HepG2 (cell line): Measurements from ENCODE around the gene ZNF22. TPM values are rescaled to one million over a fixed set of nuclear protein-coding genes. Genes with fewer than 3 reads are reported as not detected.

ENCODE experiments used
- ATM ChIP-seq: fragments of 450-650 bp; IDR thresholded peaks from 2 replicates; pipeline ENCODE4 v1.7.1; 2017; ENCODE audit warnings: mild to moderate bottlenecking, borderline replicate concordance
- CENPX ChIP-seq: sonication (generic); formaldehyde crosslinking; IDR thresholded peaks from 2 replicates; pipeline ENCODE4 v1.9.0; 2021; ENCODE audit warnings: mild to moderate bottlenecking, missing genetic modification reagents, moderate library complexity
- JUN ChIP-seq: sonication (generic); formaldehyde crosslinking; IDR thresholded peaks from 2 replicates; pipeline ENCODE4 v1.4.0; 2020; ENCODE audit warnings: mild to moderate bottlenecking, missing genetic modification reagents
- MLX ChIP-seq: IDR thresholded peaks from 2 replicates; pipeline ENCODE4 v1.6.1; 2016
- NCOA1 ChIP-seq: sonication (generic); formaldehyde crosslinking; IDR thresholded peaks from 2 replicates; pipeline ENCODE4 v1.9.0; 2021; ENCODE audit warnings: missing genetic modification reagents
- NFE2L1 ChIP-seq: sonication (generic); formaldehyde crosslinking; IDR thresholded peaks from 2 replicates; pipeline ENCODE4 v1.4.0; 2020; ENCODE audit warnings: missing genetic modification reagents, mild to moderate bottlenecking, borderline replicate concordance
- ONECUT2 ChIP-seq: sonication (generic); formaldehyde crosslinking; IDR thresholded peaks from 2 replicates; pipeline ENCODE4 v1.4.0; 2020; ENCODE audit warnings: missing genetic modification reagents
- PHF21A ChIP-seq: sonication (generic); formaldehyde crosslinking; IDR thresholded peaks from 2 replicates; pipeline ENCODE4 v1.5.0; 2020; ENCODE audit warnings: mild to moderate bottlenecking, missing genetic modification reagents
- POGZ ChIP-seq: sonication (generic); formaldehyde crosslinking; IDR thresholded peaks from 2 replicates; pipeline ENCODE4 v1.4.0; 2020; ENCODE audit warnings: mild to moderate bottlenecking, missing genetic modification reagents
- POLR2G ChIP-seq: fragments of 200-400 bp; formaldehyde crosslinking; IDR thresholded peaks from 2 replicates; pipeline ENCODE4 v1.6.1; 2018; ENCODE audit warnings: mild to moderate bottlenecking, low read depth, low read length, moderate library complexity
- SIN3A ChIP-seq: IDR thresholded peaks from 2 replicates; pipeline ENCODE4 v1.6.1; 2011; ENCODE audit warnings: low read depth, mild to moderate bottlenecking, control low read depth, low read length, borderline replicate concordance
- SIX1 ChIP-seq: sonication (generic); formaldehyde crosslinking; IDR thresholded peaks from 2 replicates; pipeline ENCODE4 v1.4.0; 2020; ENCODE audit warnings: missing genetic modification reagents, borderline replicate concordance
- SMAD3 ChIP-seq: sonication (generic); formaldehyde crosslinking; IDR thresholded peaks from 2 replicates; pipeline ENCODE4 v1.4.0; 2020; ENCODE audit warnings: missing genetic modification reagents
- SP4 ChIP-seq: sonication (generic); formaldehyde crosslinking; IDR thresholded peaks from 2 replicates; pipeline ENCODE4 v1.8.1; 2023; ENCODE audit warnings: mild to moderate bottlenecking, missing genetic modification reagents
- SPEN ChIP-seq: sonication (generic); formaldehyde crosslinking; IDR thresholded peaks from 2 replicates; pipeline ENCODE4 v1.5.1; 2020; ENCODE audit warnings: low read depth, mild to moderate bottlenecking, missing genetic modification reagents
- SSRP1 ChIP-seq: IDR thresholded peaks from 2 replicates; pipeline ENCODE4 v1.6.1; 2016; ENCODE audit warnings: control low read depth
- TAF15 ChIP-seq: fragments of 200-400 bp; formaldehyde crosslinking; IDR thresholded peaks from one replicate; pipeline ENCODE4 v1.6.1; 2018; ENCODE audit warnings: mild to moderate bottlenecking, low read depth, low read length; ENCODE audit not compliant: poor library complexity, severe bottlenecking
- TGIF2 ChIP-seq: IDR thresholded peaks from 2 replicates; pipeline ENCODE4 v1.6.1; 2016; ENCODE audit warnings: control low read depth, missing compliant biosample characterization
- ZBTB33 ChIP-seq: sonication (generic); formaldehyde crosslinking; IDR thresholded peaks from 2 replicates; pipeline ENCODE4 v1.4.0; 2020; ENCODE audit warnings: missing genetic modification reagents
- ZNF205 ChIP-seq: IDR thresholded peaks from 2 replicates; pipeline ENCODE4 v1.6.1; 2018; ENCODE audit warnings: missing biosample characterization, missing genetic modification reagents
- ZNF225 ChIP-seq: sonication (generic); formaldehyde crosslinking; IDR thresholded peaks from 2 replicates; pipeline ENCODE4 v1.4.0; 2020; ENCODE audit warnings: mild to moderate bottlenecking, missing genetic modification reagents
- ZNF263 ChIP-seq: sonication (generic); formaldehyde crosslinking; IDR thresholded peaks from 2 replicates; pipeline ENCODE4 v1.4.0; 2020; ENCODE audit warnings: missing genetic modification reagents
- ZNF441 ChIP-seq: sonication (generic); formaldehyde crosslinking; IDR thresholded peaks from 2 replicates; pipeline ENCODE4 v1.7.0; 2021; ENCODE audit warnings: missing genetic modification reagents, borderline replicate concordance
- ZNF546 ChIP-seq: sonication (generic); formaldehyde crosslinking; conservative IDR thresholded peaks from 2 replicates; pipeline ENCODE4 v1.8.1; 2023; ENCODE audit warnings: mild to moderate bottlenecking, missing genetic modification reagents
- ZNF570 ChIP-seq: sonication (generic); formaldehyde crosslinking; IDR thresholded peaks from 2 replicates; pipeline ENCODE4 v1.4.0; 2020; ENCODE audit warnings: mild to moderate bottlenecking, missing genetic modification reagents, borderline replicate concordance
- ZNF629 ChIP-seq: sonication (generic); formaldehyde crosslinking; conservative IDR thresholded peaks from 2 replicates; pipeline ENCODE4 v1.5.0; 2020; ENCODE audit warnings: missing genetic modification reagents
- ZNF766 ChIP-seq: sonication (generic); formaldehyde crosslinking; IDR thresholded peaks from 2 replicates; pipeline ENCODE4 v1.5.0; 2020; ENCODE audit warnings: missing genetic modification reagents, borderline replicate concordance
- ZNF792 ChIP-seq: IDR thresholded peaks from 2 replicates; pipeline ENCODE4 v1.6.1; 2016
- ZNF816 ChIP-seq: sonication (generic); formaldehyde crosslinking; IDR thresholded peaks from 2 replicates; pipeline ENCODE4 v1.8.0; 2022; ENCODE audit warnings: missing genetic modification reagents, mild to moderate bottlenecking, borderline replicate concordance
- polyA plus RNA-seq, 8 experiments: library from polyadenylated mRNA; depleted of rRNA in 3 of 8; stranded (reverse) in 7 of 8; unstranded in 1 of 8; fragments of >200 nt; fragmentation: Illumina TruSeq in 4 of 8; extraction: Trizol in 4 of 8; gene quantifications; 2 replicates each; pipeline versions ENCODE4 v1.2.1 to v1.2.3, GENCODE V29; 2011 to 2016; ENCODE audit warnings: low read depth in 4 of 8, missing spikeins in 1 of 8, mixed read lengths in 1 of 8; ENCODE audit not compliant: insufficient read depth in 1 of 8
- total RNA-seq, 5 experiments: library from RNA; depleted of rRNA; stranded (reverse); fragments of >200 nt; fragmentation: Illumina TruSeq; extraction: Trizol; gene quantifications; 2 replicates each; pipeline ENCODE4 v1.2.3, GENCODE V29; 2016; ENCODE audit warnings: low read depth in 1 of 5
- TF ChIP-seq, protein P1 (sequence below): sonication (generic); formaldehyde crosslinking; IDR thresholded peaks from 2 replicates; pipeline ENCODE4 v1.4.0; 2020; ENCODE audit warnings: missing genetic modification reagents

ZNF22 gene
- total and polyA plus RNA-seq, 2 of the 13 experiments (the other 11 are each of a cell fraction or from before 2014, with no cell fraction given) = 0.40 to 1.3 TPM

DNA sequence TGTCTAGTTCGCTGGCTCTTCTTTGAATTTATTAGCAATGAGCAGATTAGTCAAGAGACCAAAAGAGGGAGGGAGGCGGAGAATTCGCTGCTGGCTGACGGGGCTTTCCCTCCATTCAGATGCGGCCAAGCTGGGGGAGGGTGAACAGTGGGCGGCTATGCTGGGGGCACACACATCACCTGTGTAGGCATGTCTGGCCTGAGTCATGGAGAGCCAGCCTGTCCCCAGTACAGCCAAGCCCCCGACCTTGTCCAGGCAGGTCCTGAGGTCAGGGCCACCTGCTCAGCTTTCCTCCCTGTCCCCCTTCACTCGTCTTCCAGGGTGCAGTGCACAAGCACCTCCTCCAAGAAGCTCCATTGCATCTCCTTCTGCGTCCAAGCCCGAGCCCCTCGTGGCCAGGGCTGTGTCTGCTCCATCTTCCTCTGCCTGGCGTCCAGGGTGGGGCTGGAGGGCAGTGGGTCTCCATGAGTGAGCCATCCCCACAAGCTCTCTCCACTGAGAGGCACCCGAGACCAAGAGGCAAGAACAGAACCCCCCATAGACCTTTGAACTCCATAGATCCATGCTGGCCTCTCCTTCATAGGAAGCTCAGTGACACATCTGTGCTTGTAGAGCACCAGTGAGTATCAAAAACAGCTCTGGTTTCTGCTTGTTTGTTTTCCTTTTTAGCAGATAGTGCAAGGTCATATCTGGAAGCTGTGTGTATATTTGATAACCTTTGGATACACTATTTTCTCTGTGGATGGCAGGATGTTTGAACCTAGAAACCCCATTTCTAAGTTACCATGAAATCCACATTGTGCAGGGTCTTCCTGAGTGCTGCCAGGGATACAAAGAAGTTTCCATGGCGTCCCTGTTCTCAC is 20.2 kb upstream of the ZNF22 start (continued):
- TF ChIP-seq ZNF225 (CRISPR knock-in tag) (no peak), ZNF263 (no peak; the same call in 1 of the 2 replicates), ZNF629 (CRISPR knock-in tag) (peak; percentile 61), POGZ (CRISPR knock-in tag) (no peak; the same call in 1 of the 2 replicates), POLR2G (peak; percentile 67), ONECUT2 (peak; percentile 80), ZBTB33 (CRISPR knock-in tag) (no peak), NCOA1 (no peak), SIX1 (CRISPR knock-in tag) (peak; percentile 80), ZNF792 (CRISPR knock-in tag) (peak; percentile 80; the same call in 1 of the 2 replicates), TAF15 (no peak), ZNF816 (CRISPR knock-in tag) (no peak), ZNF546 (no peak), SP4 (CRISPR knock-in tag) (0 out of 2 replicates have a peak, but pooled peaks have one; percentile 62), SIN3A (no peak), MLX (CRISPR knock-in tag) (peak; percentile 67; the same call in 1 of the 2 replicates), CENPX (CRISPR knock-in tag) (no peak), ZNF570 (CRISPR knock-in tag) (no peak), ZNF205 (CRISPR knock-in tag) (peak; percentile 98), ATM (no peak), SSRP1 (no peak), TGIF2 (CRISPR knock-in tag) (no peak), ZNF766 (CRISPR knock-in tag) (0 out of 2 replicates have a peak, but pooled peaks have one; percentile 20), PHF21A (CRISPR knock-in tag) (peak; percentile 82), SPEN (CRISPR knock-in tag) (peak; percentile 89), NFE2L1 (no peak), JUN (CRISPR knock-in tag) (peak; percentile 77), SMAD3 (CRISPR knock-in tag) (no peak; the same call in 1 of the 2 replicates), ZNF441 (0 out of 2 replicates have a peak, but pooled peaks have one; percentile 69)
- TF ChIP-seq, protein P1, sequence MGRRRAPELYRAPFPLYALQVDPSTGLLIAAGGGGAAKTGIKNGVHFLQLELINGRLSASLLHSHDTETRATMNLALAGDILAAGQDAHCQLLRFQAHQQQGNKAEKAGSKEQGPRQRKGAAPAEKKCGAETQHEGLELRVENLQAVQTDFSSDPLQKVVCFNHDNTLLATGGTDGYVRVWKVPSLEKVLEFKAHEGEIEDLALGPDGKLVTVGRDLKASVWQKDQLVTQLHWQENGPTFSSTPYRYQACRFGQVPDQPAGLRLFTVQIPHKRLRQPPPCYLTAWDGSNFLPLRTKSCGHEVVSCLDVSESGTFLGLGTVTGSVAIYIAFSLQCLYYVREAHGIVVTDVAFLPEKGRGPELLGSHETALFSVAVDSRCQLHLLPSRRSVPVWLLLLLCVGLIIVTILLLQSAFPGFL = no peak
